ENCODE measurements around the gene C5.

- TF ChIP-seq CTCF (conservative IDR thresholded peaks at IDR 0.05 in 1 of 2, IDR thresholded peaks at IDR 0.05 in 1 of 2; ENCODE audit: low read depth in 1 of 2, low read length in 2 of 2): no peak
- TF ChIP-seq EZH2 (IDR thresholded peaks at IDR 0.05; ENCODE audit: low read length, missing control alignments): no peak
These were observed 130.9 kb downstream of the C5 start for GRCh38 chr9:120918931-120919842.

Measured in fibroblast of lung (primary cell).